Hepatocyte (in vitro differentiated cells): ENCODE data around the gene FBXO46. TPM values are rescaled to one million over a fixed set of nuclear protein-coding genes. Genes with fewer than 3 reads are reported as not detected.

Source experiments
- DNase-seq: peaks from one replicate; pipeline ENCODE4 v3.0.0-alpha.2; 2016; ENCODE audit warnings: low spot score
- H2AFZ ChIP-seq: fragments of 200-600 bp; sonication (generic); 2 replicates; pipeline ENCODE4 v1.6.0; 2016; ENCODE audit warnings: antibody characterized with exemption, mild to moderate bottlenecking
- H3K27ac ChIP-seq: fragments of 200-600 bp; sonication (generic); 2 replicates; pipeline ENCODE4 v1.5.1; 2016; ENCODE audit warnings: mild to moderate bottlenecking
- H3K27me3 ChIP-seq: fragments of 200-600 bp; sonication (generic); 2 replicates; pipeline ENCODE4 v1.6.1; 2016
- H3K36me3 ChIP-seq: fragments of 200-600 bp; sonication (generic); replicated peaks from 2 replicates; pipeline ENCODE4 v1.5.1; 2016; ENCODE audit warnings: low read depth; ENCODE audit not compliant: insufficient read depth
- H3K4me1 ChIP-seq: fragments of 200-600 bp; sonication (generic); 2 replicates; pipeline ENCODE4 v1.5.1; 2016; ENCODE audit warnings: mild to moderate bottlenecking, moderate library complexity; ENCODE audit not compliant: insufficient read depth
- H3K4me2 ChIP-seq: fragments of 200-600 bp; sonication (generic); 2 replicates; pipeline ENCODE4 v1.6.0; 2016
- H3K4me3 ChIP-seq: fragments of 200-600 bp; sonication (generic); 2 replicates; pipeline ENCODE4 v1.5.1; 2016; ENCODE audit warnings: mild to moderate bottlenecking
- H3K79me2 ChIP-seq: fragments of 200-600 bp; sonication (generic); 2 replicates; pipeline ENCODE4 v1.6.0; 2017; ENCODE audit warnings: mild to moderate bottlenecking
- H3K9me2 ChIP-seq: fragments of 200-600 bp; sonication (generic); replicated peaks from 2 replicates; pipeline ENCODE4 v1.6.0; 2017; ENCODE audit warnings: mild to moderate bottlenecking; ENCODE audit not compliant: insufficient read depth
- H3K9me3 ChIP-seq: fragments of 200-600 bp; sonication (generic); 2 replicates; pipeline ENCODE4 v1.5.1; 2016; ENCODE audit warnings: low read depth, mild to moderate bottlenecking
- H4K20me1 ChIP-seq: fragments of 200-600 bp; sonication (generic); 2 replicates; pipeline ENCODE4 v1.6.0; 2016; ENCODE audit warnings: mild to moderate bottlenecking; ENCODE audit not compliant: insufficient read depth, poor library complexity, severe bottlenecking
- EZH2 ChIP-seq: fragments of 200-600 bp; sonication (generic); IDR thresholded peaks from 2 replicates; pipeline ENCODE4 v1.6.1; 2016; ENCODE audit warnings: antibody characterized with exemption, mild to moderate bottlenecking, borderline replicate concordance
- EZH2phosphoT487 ChIP-seq: fragments of 200-600 bp; sonication (generic); IDR thresholded peaks from one replicate; pipeline ENCODE4 v1.6.1; 2018; ENCODE audit warnings: antibody characterized with exemption, mild to moderate bottlenecking, low read depth, moderate library complexity; ENCODE audit not compliant: unreplicated experiment, severe bottlenecking
- WGBS: methylation state at CpG from one replicate; pipeline ENCODE4 v1.1.6; 2016; ENCODE audit warnings: low lambda C conversion rate; ENCODE audit errors: missing lambda C conversion rate; 5-methylcytosine and 5-hydroxymethylcytosine counted together
- polyA plus RNA-seq: library from polyadenylated mRNA; unstranded; fragments of >200 nt; fragmentation: Nextera tagmentation; extraction: Ambion mirVana; gene quantifications from 2 replicates; pipeline ENCODE4 v1.2.1, GENCODE V29; 2016
- total RNA-seq: library from RNA; depleted of rRNA; stranded (reverse); fragments of >200 nt; gene quantifications from 2 replicates; pipeline ENCODE4 v1.2.3, GENCODE V29; 2014
- TF ChIP-seq, protein P1 (sequence below): fragments of 200-600 bp; sonication (generic); IDR thresholded peaks from 2 replicates; pipeline ENCODE4 v1.5.1; 2016; ENCODE audit warnings: antibody characterized with exemption, mild to moderate bottlenecking; ENCODE audit not compliant: poor library complexity

The FBXO46 gene
- total and polyA plus RNA-seq, 2 experiments from 2014 or later = 7.5 to 14.8 TPM

DNA sequence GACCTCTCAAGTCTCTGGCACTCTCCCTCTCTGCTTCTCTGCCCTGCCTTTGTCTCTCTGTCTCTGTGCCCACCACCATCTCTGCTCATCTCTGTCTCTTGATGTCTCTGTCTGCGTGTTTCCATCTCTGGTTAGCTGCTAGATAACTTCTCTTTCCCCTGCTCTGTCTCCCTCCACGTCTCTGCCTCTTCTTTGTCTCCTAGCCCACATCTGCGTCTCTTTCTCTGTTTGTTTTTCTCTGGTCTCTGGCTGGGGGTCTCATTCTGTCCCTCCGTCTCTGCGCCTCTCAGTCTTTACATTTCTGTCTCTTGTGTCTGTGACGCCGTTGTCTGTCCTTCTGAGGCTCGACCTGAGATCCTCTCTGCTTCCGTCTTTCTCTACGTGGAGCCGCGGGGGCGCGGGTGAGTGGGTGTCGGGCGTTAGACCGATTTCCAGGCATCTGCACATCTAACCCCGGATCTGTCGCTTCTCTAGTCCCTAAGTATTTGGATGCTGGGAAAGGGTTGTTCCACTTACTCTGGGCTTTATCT lies 62.3 kb downstream of the FBXO46 start:
- peak overlapping the region; percentile 95 for H2AFZ ChIP-seq
- H3K4me1 ChIP-seq = peaks cover 12% of the 10 kb centered on the region
- no peak for DNase-seq
- TF ChIP-seq, protein P1, sequence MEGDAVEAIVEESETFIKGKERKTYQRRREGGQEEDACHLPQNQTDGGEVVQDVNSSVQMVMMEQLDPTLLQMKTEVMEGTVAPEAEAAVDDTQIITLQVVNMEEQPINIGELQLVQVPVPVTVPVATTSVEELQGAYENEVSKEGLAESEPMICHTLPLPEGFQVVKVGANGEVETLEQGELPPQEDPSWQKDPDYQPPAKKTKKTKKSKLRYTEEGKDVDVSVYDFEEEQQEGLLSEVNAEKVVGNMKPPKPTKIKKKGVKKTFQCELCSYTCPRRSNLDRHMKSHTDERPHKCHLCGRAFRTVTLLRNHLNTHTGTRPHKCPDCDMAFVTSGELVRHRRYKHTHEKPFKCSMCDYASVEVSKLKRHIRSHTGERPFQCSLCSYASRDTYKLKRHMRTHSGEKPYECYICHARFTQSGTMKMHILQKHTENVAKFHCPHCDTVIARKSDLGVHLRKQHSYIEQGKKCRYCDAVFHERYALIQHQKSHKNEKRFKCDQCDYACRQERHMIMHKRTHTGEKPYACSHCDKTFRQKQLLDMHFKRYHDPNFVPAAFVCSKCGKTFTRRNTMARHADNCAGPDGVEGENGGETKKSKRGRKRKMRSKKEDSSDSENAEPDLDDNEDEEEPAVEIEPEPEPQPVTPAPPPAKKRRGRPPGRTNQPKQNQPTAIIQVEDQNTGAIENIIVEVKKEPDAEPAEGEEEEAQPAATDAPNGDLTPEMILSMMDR = no peak
- peak; percentile 49 for TF ChIP-seq EZH2phosphoT487
- H3K79me2 ChIP-seq = no peaks in the 10 kb centered on the region
- peaks cover 9% of the 10 kb centered on the region for H3K27me3 ChIP-seq
- no peaks in the 10 kb centered on the region for H3K36me3 ChIP-seq
- H3K9me2 ChIP-seq = no peaks in the 10 kb centered on the region
- peak overlapping the region; percentile 80 for H3K4me3 ChIP-seq
- H4K20me1 ChIP-seq = no peaks in the 10 kb centered on the region
- H3K4me2 ChIP-seq = peak overlapping the region; percentile 97
- H3K27ac ChIP-seq = peak overlapping the region; percentile 87
- 3% methylated on average over 19 of the region's 19 CpGs for WGBS
- H3K9me3 ChIP-seq = no peaks in the 10 kb centered on the region

DNA sequence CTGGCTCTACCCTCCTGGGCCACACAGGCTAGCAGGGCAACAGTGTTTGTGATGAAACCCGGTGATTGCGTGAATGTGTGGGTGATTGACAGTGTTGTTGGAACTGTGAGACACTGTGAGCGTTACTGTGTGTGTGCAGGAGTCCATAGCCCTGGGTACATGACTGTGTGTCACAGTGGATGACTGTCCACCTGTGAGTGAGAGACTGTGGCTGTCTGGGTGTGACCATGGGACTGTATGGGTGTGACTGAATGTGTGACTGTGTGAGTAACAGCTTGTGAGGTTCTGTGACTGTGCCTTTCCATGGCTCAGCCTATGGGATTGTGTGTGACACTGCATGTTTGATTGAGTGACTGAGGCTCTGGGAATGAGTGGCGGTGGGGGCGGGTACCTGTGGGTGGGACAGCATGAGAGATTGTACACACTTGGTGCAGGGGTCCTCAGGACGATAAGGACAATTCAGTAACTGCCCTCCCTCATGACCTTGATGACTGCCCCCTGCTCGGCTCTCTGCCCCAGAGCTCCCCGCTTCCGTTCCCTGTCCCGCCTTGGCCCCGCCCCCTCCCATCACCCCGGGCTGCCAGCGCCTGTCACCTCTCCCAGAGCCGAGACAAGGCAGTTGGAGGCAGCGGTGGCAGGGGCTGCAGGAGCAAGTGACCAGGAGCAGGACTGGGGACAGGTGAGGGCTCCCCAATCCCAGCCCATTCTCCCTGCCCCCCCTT lies 62.9 kb downstream of the FBXO46 start, which contains the start of gene GIPR:
TSS of gene GIPR (plus strand) at position 602 of the 722 bp plus-strand sequence. CDS start 1,300 bp downstream, outside the sequence.
- peaks cover 9% of the 10 kb centered on the region for H3K27me3 ChIP-seq
- no peaks in the 10 kb centered on the region for H3K9me2 ChIP-seq
- H3K36me3 ChIP-seq = no peaks in the 10 kb centered on the region
- peak within 1 kb of the TSS; percentile 80 for H3K4me3 ChIP-seq
- TF ChIP-seq, protein P1 = no peak
- TF ChIP-seq EZH2phosphoT487 (no peak), EZH2 (no peak)
- no peaks in the 10 kb centered on the region for H3K79me2 ChIP-seq
- 28% methylated on average over 7 of the region's 15 CpGs for WGBS
- peak within 1 kb of the TSS; percentile 97 for H3K4me2 ChIP-seq
- H3K9me3 ChIP-seq = no peaks in the 10 kb centered on the region
- H2AFZ ChIP-seq = peak within 1 kb of the TSS; percentile 95
- peaks cover 12% of the 10 kb centered on the region for H3K4me1 ChIP-seq
- H4K20me1 ChIP-seq = no peaks in the 10 kb centered on the region
- peak within 1 kb of the TSS; percentile 87 for H3K27ac ChIP-seq
- DNase-seq = peak; percentile 81

DNA sequence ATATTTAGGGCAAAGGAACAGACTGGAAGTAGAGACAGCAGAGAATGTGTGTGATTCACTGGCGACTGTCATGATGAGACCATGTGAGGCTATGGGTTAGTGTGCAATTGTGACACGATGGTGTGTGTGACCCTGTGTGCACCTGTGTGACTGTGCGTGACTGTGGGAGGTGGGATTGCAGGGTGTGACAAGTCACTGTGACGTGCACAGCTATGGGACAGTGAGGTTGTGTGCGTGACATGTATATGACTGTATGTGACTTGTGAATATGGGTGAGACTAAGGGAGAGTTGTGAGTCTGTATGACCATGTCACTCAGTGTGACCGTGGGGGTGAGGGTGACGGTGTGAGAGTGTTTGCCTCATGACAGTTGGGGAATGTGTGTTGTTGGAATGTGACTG lies 66.1 kb downstream of the FBXO46 start:
- peaks cover 7% of the 10 kb centered on the region for H3K4me1 ChIP-seq
- no peak overlapping the region for H3K27ac ChIP-seq
- TF ChIP-seq EZH2 = no peak
- TF ChIP-seq, protein P1 = no peak
- TF ChIP-seq EZH2phosphoT487 = no peak
- no peaks in the 10 kb centered on the region for H3K9me2 ChIP-seq
- no peaks in the 10 kb centered on the region for H4K20me1 ChIP-seq
- no peak overlapping the region for H3K4me2 ChIP-seq
- DNase-seq = no peak
- H3K36me3 ChIP-seq = no peaks in the 10 kb centered on the region
- peaks cover 5% of the 10 kb centered on the region for H3K27me3 ChIP-seq
- WGBS = 84% methylated on average over 7 of the region's 7 CpGs
- no peak overlapping the region for H3K4me3 ChIP-seq
- H3K9me3 ChIP-seq = no peaks in the 10 kb centered on the region
- no peaks in the 10 kb centered on the region for H3K79me2 ChIP-seq
- no peak overlapping the region for H2AFZ ChIP-seq
